HG03025 (cell line): ENCODE data around the gene SREBF2.

Experiments
- ATAC-seq: cut with Tn5 transposase; IDR thresholded peaks from one replicate; pipeline ENCODE4 v1.9.1; 2021; ENCODE audit warnings: mild to moderate bottlenecking, moderate library complexity; ENCODE audit not compliant: unreplicated experiment, low FRiP score

The SREBF2 gene

GRCh38 chr22:41875531-41876270 is 42.8 kb downstream of the SREBF2 start:
- no peak for ATAC-seq

DNA sequence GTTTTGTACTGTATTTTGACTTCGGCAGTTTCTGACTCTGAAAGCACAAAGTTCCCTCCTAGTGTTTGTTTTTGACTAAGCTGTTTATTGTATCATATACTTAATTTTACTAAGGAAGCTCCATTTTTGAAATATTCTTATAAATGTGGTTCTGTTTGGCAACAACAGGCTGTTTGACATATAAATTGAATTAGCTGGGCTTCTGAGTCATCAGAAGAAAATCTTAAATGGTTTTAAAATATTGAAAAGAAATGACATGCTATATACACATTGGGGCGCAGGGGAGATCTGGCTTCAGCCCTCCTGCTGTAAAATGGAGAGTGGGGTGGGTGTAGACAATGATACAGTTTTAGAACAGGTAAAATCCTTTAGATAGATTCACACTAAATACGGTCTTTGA is 43.4 kb downstream of the SREBF2 start:
- no peak for ATAC-seq

DNA sequence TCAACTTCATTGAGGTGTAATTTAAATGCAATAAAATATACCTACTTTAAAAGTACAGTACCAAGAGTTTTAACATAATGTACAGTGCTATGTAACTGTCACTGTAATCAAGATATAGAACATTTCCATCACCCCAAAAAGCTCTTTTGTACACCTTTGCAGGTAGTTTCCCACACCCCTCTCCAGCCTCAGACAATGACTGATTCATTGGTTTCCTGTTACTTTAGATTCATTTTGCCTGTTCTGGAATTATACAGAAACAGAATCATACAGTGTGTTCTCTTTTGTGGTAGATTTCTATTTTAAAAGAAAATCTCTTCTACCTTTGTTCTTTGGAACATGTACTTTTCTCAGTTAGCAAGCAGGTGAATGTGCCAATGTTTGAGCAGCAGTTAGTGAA is 43.8 kb downstream of the SREBF2 start:
- no peak for ATAC-seq

GRCh38 chr22:41880653-41881052 is 47.7 kb downstream of the SREBF2 start:
- ATAC-seq, result no peak

- ATAC-seq, result no peak
Observed at GRCh38 chr22:41883400-41883799, 50.5 kb downstream of the SREBF2 start.

- no peak for ATAC-seq
Observed at GRCh38 chr22:41885116-41885515, 52.2 kb downstream of the SREBF2 start.

DNA sequence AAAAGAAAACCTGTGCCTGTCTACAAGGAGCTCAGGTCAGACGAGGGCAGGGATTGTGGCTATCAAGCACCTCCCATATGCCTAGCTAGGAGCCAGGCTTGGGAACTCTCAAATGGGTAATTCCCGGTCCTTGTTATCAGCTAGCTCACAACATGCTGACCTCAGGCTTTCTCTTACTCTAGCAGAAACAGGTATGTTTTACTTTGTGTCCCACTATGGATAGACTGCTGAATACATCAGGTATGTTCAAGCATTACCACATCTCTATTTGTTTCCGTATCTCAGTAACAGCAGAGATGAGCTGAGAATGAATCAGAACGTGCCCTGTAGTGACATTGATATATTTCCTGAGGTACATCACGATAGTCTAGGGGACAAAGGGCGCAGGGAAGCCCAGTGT is 52.6 kb downstream of the SREBF2 start:
- no peak for ATAC-seq

GRCh38 chr22:41888627-41889200 is 55.8 kb downstream of the SREBF2 start:
- ATAC-seq, result no peak

- no peak for ATAC-seq
Observed at GRCh38 chr22:41891407-41891806, 58.5 kb downstream of the SREBF2 start.

GRCh38 chr22:41892721-41893120 is 59.8 kb downstream of the SREBF2 start:
- ATAC-seq, result no peak

GRCh38 chr22:41893591-41894375 is 60.9 kb downstream of the SREBF2 start:
- ATAC-seq, result no peak

DNA sequence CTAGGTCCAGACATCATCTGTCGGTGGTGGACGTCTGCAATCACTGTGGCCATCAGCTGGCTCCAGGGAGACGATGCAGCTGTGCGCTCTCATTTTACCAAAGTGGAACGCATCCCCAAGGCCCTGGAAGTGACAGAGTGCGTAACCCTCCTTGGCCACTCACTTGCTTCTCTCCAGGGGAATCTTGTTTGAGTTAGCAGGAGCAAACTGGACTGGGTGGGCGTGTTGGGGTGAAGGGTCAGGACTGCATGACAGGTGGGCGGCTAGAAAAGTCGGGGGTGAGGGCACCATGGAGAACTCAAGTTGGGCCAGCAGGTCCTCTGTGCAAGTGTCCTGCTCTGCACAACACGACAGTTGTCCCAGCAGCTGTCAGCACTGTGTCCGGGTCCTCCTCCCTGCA is 65.7 kb downstream of the SREBF2 start:
- ATAC-seq, result no peak

- no peak for ATAC-seq
Observed at GRCh38 chr22:41899110-41899509, 66.2 kb downstream of the SREBF2 start.

GRCh38 chr22:41899992-41900651 is 67.2 kb downstream of the SREBF2 start:
- ATAC-seq, result no peak

DNA sequence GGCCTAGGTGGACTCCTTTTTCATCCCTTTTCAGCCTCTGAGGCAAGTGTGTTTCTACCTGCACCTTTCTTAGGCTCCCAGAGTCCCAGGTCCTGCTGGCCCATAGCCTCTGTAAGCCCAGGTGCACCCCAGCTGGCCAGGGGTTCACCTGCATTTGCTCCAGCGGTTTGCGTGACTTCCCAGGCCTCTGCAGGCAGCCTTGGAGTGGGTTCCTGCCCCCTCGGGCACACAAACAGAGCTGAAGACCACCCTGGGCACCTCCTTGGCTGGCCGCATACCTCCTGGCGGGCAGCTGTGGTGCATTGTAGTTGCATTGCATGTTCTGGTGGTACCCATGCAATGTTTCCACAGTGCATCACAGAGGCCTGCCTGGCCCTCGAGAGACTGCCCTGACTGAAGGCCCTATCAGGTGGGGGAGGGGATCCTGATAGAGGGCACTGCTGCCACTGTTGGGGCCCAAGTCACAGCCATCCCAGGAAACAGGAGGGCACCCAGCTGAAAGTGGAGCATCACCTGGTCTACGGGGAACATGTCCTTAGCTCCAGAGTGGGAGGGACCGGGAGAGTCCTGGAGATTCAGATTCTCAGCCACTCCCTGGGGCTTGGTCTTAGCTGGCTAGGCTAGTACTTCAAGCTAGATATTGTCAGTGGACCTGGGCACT is 67.9 kb downstream of the SREBF2 start:
- ATAC-seq, result no peak

- no peak for ATAC-seq
Observed at GRCh38 chr22:41902016-41902415, 69.1 kb downstream of the SREBF2 start.

DNA sequence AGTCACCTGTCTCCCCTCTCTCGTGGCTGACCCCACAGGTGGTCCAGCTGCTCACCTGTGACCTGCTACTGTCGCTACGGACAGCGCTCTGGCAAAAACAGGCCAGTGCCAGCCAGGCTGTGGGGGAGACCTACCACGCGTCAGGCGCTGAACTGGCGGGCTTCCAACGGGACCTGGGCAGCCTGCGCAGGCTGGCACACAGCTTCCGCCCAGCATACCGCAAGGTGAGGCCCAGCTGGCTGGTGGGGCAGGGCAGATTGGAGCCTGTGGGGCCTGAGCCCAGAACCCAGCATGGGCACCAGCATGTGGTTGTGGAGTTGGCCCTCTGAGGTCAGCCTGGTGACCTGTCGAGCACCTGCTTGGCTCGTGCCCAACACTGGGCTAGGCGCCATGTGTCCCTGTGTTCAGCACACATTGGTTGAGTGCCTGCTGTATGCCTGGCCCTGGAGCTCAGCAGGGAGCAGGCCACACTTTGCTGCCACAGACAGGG is 70.1 kb downstream of the SREBF2 start:
- ATAC-seq, result no peak

GRCh38 chr22:41904450-41905410 is 71.8 kb downstream of the SREBF2 start:
- no peak for ATAC-seq
